ENCODE results near the gene ZFY.

ZFY gene

GRCh38 chrY:3019584-3019983 lies 84.4 kb downstream of the ZFY start:
- TF ChIP-seq TAF1 (IDR thresholded peaks at IDR 0.05; ENCODE audit: borderline replicate concordance, low read depth, low read length), result no peak
- TF ChIP-seq POLR2A (IDR thresholded peaks at IDR 0.05; ENCODE audit: low read depth, low read length), result no peak
- no peak for TF ChIP-seq POLR2AphosphoS5 (IDR thresholded peaks at IDR 0.05; ENCODE audit: low read depth, low read length)
- FAIRE-seq (no peak), DNase-seq (ENCODE audit: insufficient read length) (no peak)

- DNase-seq (ENCODE audit: insufficient read length) (no peak), FAIRE-seq (no peak)
- TF ChIP-seq POLR2A (IDR thresholded peaks at IDR 0.05; ENCODE audit: low read depth, low read length) (no peak), POLR2AphosphoS5 (IDR thresholded peaks at IDR 0.05; ENCODE audit: low read depth, low read length) (no peak), TAF1 (IDR thresholded peaks at IDR 0.05; ENCODE audit: borderline replicate concordance, low read depth, low read length) (no peak)
Observed at GRCh38 chrY:3021176-3021575, 86.0 kb downstream of the ZFY start.

GRCh38 chrY:3023606-3024005 lies 88.4 kb downstream of the ZFY start:
- no peak for FAIRE-seq
- DNase-seq (ENCODE audit: insufficient read length), result no peak
- no peak for TF ChIP-seq POLR2A (IDR thresholded peaks at IDR 0.05; ENCODE audit: low read depth, low read length)

- FAIRE-seq, result no peak
- TF ChIP-seq POLR2AphosphoS5 (IDR thresholded peaks at IDR 0.05; ENCODE audit: low read depth, low read length), result no peak
- no peak for TF ChIP-seq POLR2A (IDR thresholded peaks at IDR 0.05; ENCODE audit: low read depth, low read length)
- TF ChIP-seq TAF1 (IDR thresholded peaks at IDR 0.05; ENCODE audit: borderline replicate concordance, low read depth, low read length), result no peak
- DNase-seq (ENCODE audit: insufficient read length), result no peak
Observed at GRCh38 chrY:3025357-3025756, 90.2 kb downstream of the ZFY start.
